ENCODE results near the gene ULK4.
"Not testable (repeated sequence)": the region's sequence is repeated elsewhere in the genome, so short reads cannot be mapped to it uniquely, and the experiment has no call there.

ULK4 gene

DNA sequence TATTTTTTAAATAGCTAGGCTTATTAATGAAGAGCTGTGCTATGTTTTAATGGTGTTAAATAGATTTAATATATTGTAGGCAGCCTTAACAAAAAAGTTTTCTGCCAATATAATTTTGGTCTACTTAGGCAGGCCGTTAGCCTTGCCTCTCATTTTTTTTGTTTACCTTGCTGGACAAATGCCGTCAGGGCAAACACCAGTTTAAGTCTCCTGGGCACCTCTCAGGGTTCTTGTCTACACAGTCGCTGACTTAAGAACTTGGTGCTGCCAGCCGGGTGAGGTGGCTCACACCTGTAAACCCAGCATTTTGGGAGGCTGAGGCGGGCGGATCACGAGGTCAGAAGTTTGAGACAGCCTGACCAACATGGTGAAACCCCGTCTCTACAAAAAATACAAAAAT, 153.3 kb downstream of the ULK4 start:
- Histone ChIP-seq H3K9me3 (replicated peaks; ENCODE audit: low read length) (no peaks in the 10 kb centered on the region), H3K4me1 (ENCODE audit: control insufficient read depth, insufficient read depth, low read length) (no peaks in the 10 kb centered on the region), H3K27me3 (ENCODE audit: control insufficient read depth, insufficient read depth, low read length) (no peaks in the 10 kb centered on the region), H3K4me3 (ENCODE audit: low read length) (no peak overlapping the region), H3K4me2 (ENCODE audit: low read length) (no peak overlapping the region), H3K36me3 (ENCODE audit: insufficient read depth, low read length) (no peaks in the 10 kb centered on the region), H3K9ac (ENCODE audit: low read depth, low read length) (no peak overlapping the region)

DNA sequence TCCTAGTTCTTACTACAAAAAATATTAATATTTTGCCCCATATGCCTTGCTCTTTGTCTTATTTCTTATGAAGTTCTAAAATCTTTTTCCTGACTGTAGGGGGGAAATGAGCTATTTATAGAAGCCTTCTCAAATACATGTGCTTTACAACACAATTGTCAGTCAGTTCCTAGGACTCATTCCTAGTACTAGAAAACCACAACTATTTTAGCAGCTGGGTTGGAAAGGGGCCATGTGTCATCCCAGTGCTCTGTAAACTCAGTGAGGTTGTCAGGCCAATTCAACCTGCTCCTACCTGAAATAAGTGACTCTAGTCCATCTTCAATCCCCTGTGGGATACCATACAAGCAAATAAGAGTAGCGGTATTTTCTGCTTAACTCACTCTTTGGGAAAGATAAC, 153.8 kb downstream of the ULK4 start:
- H3K9me3 ChIP-seq (replicated peaks; ENCODE audit: low read length): no peaks in the 10 kb centered on the region
- no peaks in the 10 kb centered on the region for H3K36me3 ChIP-seq (ENCODE audit: insufficient read depth, low read length)
- no peak overlapping the region for H3K4me2 ChIP-seq (ENCODE audit: low read length)
- no peak overlapping the region for H3K9ac ChIP-seq (ENCODE audit: low read depth, low read length)
- H3K4me1 ChIP-seq (ENCODE audit: control insufficient read depth, insufficient read depth, low read length): no peaks in the 10 kb centered on the region
- H3K4me3 ChIP-seq (ENCODE audit: low read length): no peak overlapping the region
- H3K27me3 ChIP-seq (ENCODE audit: control insufficient read depth, insufficient read depth, low read length): no peaks in the 10 kb centered on the region

DNA sequence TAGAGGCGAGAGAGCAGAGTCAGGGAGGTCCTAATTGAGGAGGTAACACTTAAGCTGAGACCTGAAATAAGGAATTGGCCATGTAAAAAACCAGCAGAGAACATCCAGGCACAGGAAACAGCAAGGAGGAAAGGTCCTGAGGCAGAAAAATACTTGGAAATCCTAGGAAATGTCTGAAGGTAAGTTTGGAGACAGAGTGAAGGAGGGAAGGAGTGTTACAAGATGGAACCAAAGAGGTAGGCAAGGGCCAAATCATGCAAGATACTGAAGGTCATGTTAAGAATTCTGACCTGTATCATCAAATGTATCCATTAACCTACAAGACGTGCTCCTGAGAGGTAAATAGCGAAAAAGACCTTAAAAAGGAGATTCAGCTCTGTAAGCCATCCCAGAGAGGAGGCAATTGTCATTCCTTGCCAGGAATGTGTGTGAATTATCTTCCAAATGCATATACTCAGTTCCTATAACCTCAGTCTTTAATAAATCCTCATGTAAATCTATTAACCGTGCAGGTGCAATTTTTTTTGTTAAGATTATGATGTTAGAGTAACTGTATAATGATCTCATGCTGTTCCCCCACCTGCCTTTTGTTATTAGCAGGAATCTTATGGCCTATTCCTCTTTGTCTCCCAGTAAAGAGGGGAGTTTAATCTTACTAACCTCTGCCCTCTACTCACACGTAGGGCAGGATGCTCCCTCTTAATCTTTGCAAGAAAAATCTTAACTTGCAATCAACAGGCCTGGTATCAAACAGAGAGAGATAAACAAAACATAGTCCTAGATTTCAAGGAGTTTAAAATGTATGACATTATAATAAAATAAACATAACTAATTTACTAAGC, 166.9 kb downstream of the ULK4 start:
- H3K4me1 ChIP-seq (ENCODE audit: control insufficient read depth, insufficient read depth, low read length): no peaks in the 10 kb centered on the region
- no peaks in the 10 kb centered on the region for H3K36me3 ChIP-seq (ENCODE audit: insufficient read depth, low read length)
- H3K9me3 ChIP-seq (replicated peaks; ENCODE audit: low read length): no peaks in the 10 kb centered on the region
- no peak overlapping the region for H3K4me3 ChIP-seq (ENCODE audit: low read length)
- H3K4me2 ChIP-seq (ENCODE audit: low read length): no peak overlapping the region
- H3K27me3 ChIP-seq (ENCODE audit: control insufficient read depth, insufficient read depth, low read length): no peaks in the 10 kb centered on the region
- no peak overlapping the region for H3K9ac ChIP-seq (ENCODE audit: low read depth, low read length)

DNA sequence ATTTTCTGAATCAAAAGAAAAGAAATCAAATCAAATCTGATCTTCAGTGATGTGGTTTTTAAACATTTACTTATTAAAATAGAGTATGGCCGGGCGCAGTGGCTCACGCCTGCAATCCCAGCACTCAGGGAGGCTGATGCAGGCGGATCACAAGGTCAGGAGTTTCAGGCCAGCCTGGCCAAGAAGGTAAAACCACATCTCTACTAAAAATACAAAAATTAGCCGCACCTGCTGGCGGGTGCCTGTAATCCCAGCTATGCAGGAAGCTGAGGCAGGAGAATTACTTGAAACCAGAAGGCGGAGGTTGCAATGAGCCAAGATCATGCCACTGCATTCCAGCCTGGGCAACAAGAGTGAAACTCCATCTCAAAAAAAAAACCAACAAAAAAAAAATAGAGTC, 169.1 kb downstream of the ULK4 start:
- H3K4me2 ChIP-seq (ENCODE audit: low read length): no peak overlapping the region
- H3K9me3 ChIP-seq (replicated peaks; ENCODE audit: low read length): no peaks in the 10 kb centered on the region
- no peak overlapping the region for H3K4me3 ChIP-seq (ENCODE audit: low read length)
- H3K36me3 ChIP-seq (ENCODE audit: insufficient read depth, low read length): no peaks in the 10 kb centered on the region
- no peaks in the 10 kb centered on the region for H3K4me1 ChIP-seq (ENCODE audit: control insufficient read depth, insufficient read depth, low read length)
- no peak overlapping the region for H3K9ac ChIP-seq (ENCODE audit: low read depth, low read length)
- no peaks in the 10 kb centered on the region for H3K27me3 ChIP-seq (ENCODE audit: control insufficient read depth, insufficient read depth, low read length)

DNA sequence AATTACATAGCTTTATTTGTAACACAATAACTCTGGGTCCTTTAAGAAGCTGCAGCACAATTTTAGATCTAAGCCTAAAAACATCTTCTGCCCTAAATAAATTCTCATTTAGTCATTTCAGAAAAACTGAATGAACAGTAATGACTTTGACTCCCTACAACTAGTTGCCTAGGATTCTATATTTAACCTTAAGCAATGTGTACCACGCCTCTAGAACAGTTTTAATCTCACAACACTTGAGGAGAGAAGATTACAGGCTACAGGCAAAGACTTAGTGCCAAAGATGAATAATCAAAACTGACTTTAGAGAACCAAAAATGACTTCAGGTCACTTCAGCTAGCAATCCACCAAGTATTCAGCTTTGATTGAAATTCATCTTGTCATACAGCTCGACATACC, 192.8 kb downstream of the ULK4 start:
- H3K27me3 ChIP-seq (ENCODE audit: control insufficient read depth, insufficient read depth, low read length): no peaks in the 10 kb centered on the region
- H3K4me2 ChIP-seq (ENCODE audit: low read length): no peak overlapping the region
- no peaks in the 10 kb centered on the region for H3K36me3 ChIP-seq (ENCODE audit: insufficient read depth, low read length)
- no peaks in the 10 kb centered on the region for H3K4me1 ChIP-seq (ENCODE audit: control insufficient read depth, insufficient read depth, low read length)
- H3K9me3 ChIP-seq (replicated peaks; ENCODE audit: low read length): no peaks in the 10 kb centered on the region
- H3K9ac ChIP-seq (ENCODE audit: low read depth, low read length): no peak overlapping the region
- H3K4me3 ChIP-seq (ENCODE audit: low read length): no peak overlapping the region

DNA sequence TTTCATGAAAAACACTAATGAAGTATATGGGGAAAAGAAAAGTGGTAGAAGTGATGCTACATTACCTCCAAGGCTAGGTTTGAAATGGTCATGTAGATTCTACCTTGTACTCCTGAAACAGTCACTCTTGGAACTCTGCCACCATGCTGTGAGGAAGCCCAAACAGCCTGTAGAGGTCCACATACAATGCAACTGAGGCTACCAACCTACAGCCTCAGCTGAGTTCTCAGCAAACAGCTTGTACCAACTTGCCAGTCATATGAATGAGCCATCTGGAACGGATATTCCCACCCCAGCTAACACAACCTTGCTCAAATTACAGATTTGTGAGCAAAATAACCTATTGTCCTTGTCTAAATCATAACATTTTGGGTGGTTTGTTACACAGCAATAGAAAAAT, 193.5 kb downstream of the ULK4 start:
- no peak overlapping the region for H3K4me3 ChIP-seq (ENCODE audit: low read length)
- H3K36me3 ChIP-seq (ENCODE audit: insufficient read depth, low read length): no peaks in the 10 kb centered on the region
- H3K27me3 ChIP-seq (ENCODE audit: control insufficient read depth, insufficient read depth, low read length): no peaks in the 10 kb centered on the region
- H3K9ac ChIP-seq (ENCODE audit: low read depth, low read length): no peak overlapping the region
- no peak overlapping the region for H3K4me2 ChIP-seq (ENCODE audit: low read length)
- no peaks in the 10 kb centered on the region for H3K4me1 ChIP-seq (ENCODE audit: control insufficient read depth, insufficient read depth, low read length)
- H3K9me3 ChIP-seq (replicated peaks; ENCODE audit: low read length): no peaks in the 10 kb centered on the region

- H3K9me3 ChIP-seq (replicated peaks; ENCODE audit: low read length); H3K36me3 ChIP-seq (ENCODE audit: insufficient read depth, low read length); H3K4me1 ChIP-seq (ENCODE audit: control insufficient read depth, insufficient read depth, low read length); H3K4me2 ChIP-seq (ENCODE audit: low read length); H3K9ac ChIP-seq (ENCODE audit: low read depth, low read length); H3K4me3 ChIP-seq (ENCODE audit: low read length); H3K27me3 ChIP-seq (ENCODE audit: control insufficient read depth, insufficient read depth, low read length): not testable (repeated sequence)
Measured at GRCh38 chr3:41762867-41763266, 199.0 kb downstream of the ULK4 start.

- no peak overlapping the region for H3K4me3 ChIP-seq (ENCODE audit: low read length)
- H3K36me3 ChIP-seq (ENCODE audit: insufficient read depth, low read length): no peaks in the 10 kb centered on the region
- H3K4me1 ChIP-seq (ENCODE audit: control insufficient read depth, insufficient read depth, low read length): no peaks in the 10 kb centered on the region
- no peak overlapping the region for H3K9ac ChIP-seq (ENCODE audit: low read depth, low read length)
- H3K27me3 ChIP-seq (ENCODE audit: control insufficient read depth, insufficient read depth, low read length): no peaks in the 10 kb centered on the region
- no peaks in the 10 kb centered on the region for H3K9me3 ChIP-seq (replicated peaks; ENCODE audit: low read length)
- H3K4me2 ChIP-seq (ENCODE audit: low read length): no peak overlapping the region
Measured at GRCh38 chr3:41753651-41754050, 208.3 kb downstream of the ULK4 start.

GRCh38 chr3:41751597-41751996, 210.3 kb downstream of the ULK4 start:
- Histone ChIP-seq H3K36me3 (ENCODE audit: insufficient read depth, low read length) (no peaks in the 10 kb centered on the region), H3K9me3 (replicated peaks; ENCODE audit: low read length) (no peaks in the 10 kb centered on the region), H3K4me1 (ENCODE audit: control insufficient read depth, insufficient read depth, low read length) (no peaks in the 10 kb centered on the region), H3K27me3 (ENCODE audit: control insufficient read depth, insufficient read depth, low read length) (no peaks in the 10 kb centered on the region), H3K4me2 (ENCODE audit: low read length) (no peak overlapping the region), H3K4me3 (ENCODE audit: low read length) (no peak overlapping the region), H3K9ac (ENCODE audit: low read depth, low read length) (no peak overlapping the region)

DNA sequence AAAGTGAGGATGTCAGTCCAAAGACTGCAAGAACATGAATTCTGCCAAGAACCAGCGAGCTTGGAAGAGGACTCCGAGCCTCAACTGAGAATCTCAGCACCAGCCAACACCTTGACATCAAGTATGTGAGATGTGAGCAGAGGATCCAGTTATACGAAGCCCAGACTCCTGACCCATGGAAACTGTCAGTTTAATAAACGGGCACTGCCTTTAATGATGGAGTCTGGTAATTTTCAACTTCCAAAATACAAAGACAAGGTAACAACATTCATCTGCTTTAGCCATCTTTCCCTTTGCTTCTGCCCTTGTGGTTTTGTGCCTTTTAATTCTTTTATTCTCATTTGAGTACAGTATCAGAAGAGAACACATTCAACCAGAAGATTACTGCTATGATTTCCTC, 211.9 kb downstream of the ULK4 start:
- Histone ChIP-seq H3K4me1 (ENCODE audit: control insufficient read depth, insufficient read depth, low read length) (no peaks in the 10 kb centered on the region), H3K4me3 (ENCODE audit: low read length) (no peak overlapping the region), H3K9me3 (replicated peaks; ENCODE audit: low read length) (no peaks in the 10 kb centered on the region), H3K27me3 (ENCODE audit: control insufficient read depth, insufficient read depth, low read length) (no peaks in the 10 kb centered on the region), H3K9ac (ENCODE audit: low read depth, low read length) (no peak overlapping the region), H3K4me2 (ENCODE audit: low read length) (no peak overlapping the region), H3K36me3 (ENCODE audit: insufficient read depth, low read length) (no peaks in the 10 kb centered on the region)

- H3K9ac ChIP-seq (ENCODE audit: low read depth, low read length): no peak overlapping the region
- H3K27me3 ChIP-seq (ENCODE audit: control insufficient read depth, insufficient read depth, low read length): no peaks in the 10 kb centered on the region
- no peaks in the 10 kb centered on the region for H3K36me3 ChIP-seq (ENCODE audit: insufficient read depth, low read length)
- H3K4me2 ChIP-seq (ENCODE audit: low read length): no peak overlapping the region
- no peak overlapping the region for H3K4me3 ChIP-seq (ENCODE audit: low read length)
- no peaks in the 10 kb centered on the region for H3K4me1 ChIP-seq (ENCODE audit: control insufficient read depth, insufficient read depth, low read length)
- H3K9me3 ChIP-seq (replicated peaks; ENCODE audit: low read length): no peaks in the 10 kb centered on the region
Measured at GRCh38 chr3:41746215-41746614, 215.7 kb downstream of the ULK4 start.

DNA sequence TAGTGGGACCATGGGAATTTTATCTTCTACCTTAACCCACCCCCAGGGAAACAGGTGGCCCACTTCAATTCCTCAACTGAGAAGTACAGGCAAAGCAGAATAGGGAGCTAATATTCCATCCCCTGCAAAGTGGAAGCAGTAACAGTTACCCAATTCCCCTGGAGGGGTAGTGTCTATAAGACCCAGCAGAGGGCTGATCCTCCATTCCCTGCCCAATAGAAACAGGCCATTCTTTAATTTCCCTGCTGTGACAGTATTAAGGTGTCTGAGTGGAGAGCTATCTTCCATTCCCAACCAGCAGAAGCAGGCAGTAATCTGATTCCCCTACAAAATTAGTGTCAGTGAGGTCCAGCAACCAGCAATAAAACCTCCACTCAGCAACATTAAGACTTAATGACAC, 219.8 kb downstream of the ULK4 start:
- H3K4me1 ChIP-seq (ENCODE audit: control insufficient read depth, insufficient read depth, low read length): no peaks in the 10 kb centered on the region
- no peak overlapping the region for H3K4me2 ChIP-seq (ENCODE audit: low read length)
- no peak overlapping the region for H3K4me3 ChIP-seq (ENCODE audit: low read length)
- no peaks in the 10 kb centered on the region for H3K27me3 ChIP-seq (ENCODE audit: control insufficient read depth, insufficient read depth, low read length)
- no peaks in the 10 kb centered on the region for H3K36me3 ChIP-seq (ENCODE audit: insufficient read depth, low read length)
- no peak overlapping the region for H3K9ac ChIP-seq (ENCODE audit: low read depth, low read length)
- no peaks in the 10 kb centered on the region for H3K9me3 ChIP-seq (replicated peaks; ENCODE audit: low read length)
